Right lobe of liver (tissue), 6 donors: ENCODE results near the gene TATDN2. TPM values are rescaled to one million over a fixed set of nuclear protein-coding genes. Genes with fewer than 3 reads are reported as not detected.

Experiments used
- ATAC-seq, 4 donors: fragments of 200-7000 bp; cut with Tn5 transposase; one replicate each; pipeline ENCODE4 v1.9.1; 2020; ENCODE audit warnings: mild to moderate bottlenecking in 4 of 4, moderate library complexity in 4 of 4
- DNase-seq, 3 donors: peaks; one replicate each; pipeline ENCODE4 v3.0.0-alpha.2; 2020
- H3K27ac ChIP-seq, 3 donors: fragments of 200-600 bp; one replicate each; pipeline ENCODE4 v1.8.0; 2022
- H3K27me3 ChIP-seq, 2 donors: fragments of 200-600 bp; one replicate each; pipeline ENCODE4 v1.8.0; 2022
- H3K36me3 ChIP-seq, 4 donors: fragments of 200-600 bp; sonication (generic) in 1 of 4; one replicate each; pipeline versions ENCODE4 v1.5.1 to v1.8.0; 2017 to 2022; ENCODE audit warnings: control low read depth in 1 of 4
- H3K4me1 ChIP-seq, 4 donors: fragments of 200-600 bp; sonication (generic) in 1 of 4; one replicate each; pipeline versions ENCODE4 v1.5.1 to v1.8.0; 2017 to 2022; ENCODE audit warnings: control low read depth in 1 of 4
- H3K4me3 ChIP-seq, 3 donors: fragments of 200-600 bp; one replicate each; pipeline ENCODE4 v1.8.0; 2022
- H3K9me3 ChIP-seq, 4 donors: fragments of 200-600 bp; sonication (generic) in 1 of 4; one replicate each; pipeline versions ENCODE4 v1.5.1 to v1.8.0; 2017 to 2022; ENCODE audit warnings: control low read depth in 1 of 4
- CTCF ChIP-seq, 4 donors: fragments of 200-600 bp in 3 of 4; fragments of 450-650 bp in 1 of 4; IDR thresholded peaks; one replicate each; pipeline versions ENCODE4 v1.5.1 to v1.8.0; 2016 to 2022; ENCODE audit warnings: antibody characterized with exemption in 4 of 4, mild to moderate bottlenecking in 2 of 4
- POLR2A ChIP-seq: fragments of 450-650 bp; IDR thresholded peaks from one replicate; pipeline ENCODE4 v1.6.1; 2017; ENCODE audit warnings: antibody characterized with exemption, mild to moderate bottlenecking
- WGBS: methylation state at CpG from one replicate; pipeline ENCODE4 v1.1.6; 2018; ENCODE audit warnings: low coverage, low lambda C conversion rate; ENCODE audit not compliant: insufficient coverage; ENCODE audit errors: missing lambda C conversion rate; 5-methylcytosine and 5-hydroxymethylcytosine counted together
- intact Hi-C, 2 donors: fragments of 100-400 bp; cut with DNase I; formaldehyde crosslinking; loops; one replicate each; pipeline versions ENCODE4 v1.11.2 to v1.14.1; 2022
- total RNA-seq, 6 experiments: library from RNA; depleted of rRNA in 2 of 6; stranded (reverse); fragments of >200 nt in 2 of 6; fragmentation: NEBNext Ultra II Directional in 3 of 6; extraction: Animal tissue kit (Norgen Biotek cat#: 25700) in 3 of 6; gene quantifications; one replicate each; pipeline versions ENCODE4 v1.1.0 to v1.2.4, GENCODE V29; 2016 to 2023
- donor health status: DM: no; HTN: yes; CAD: no.
- donor health status: DM: no; HTN: no; CAD: no.
- donor health status: DM: no; HTN: no; CAD: no.
- donor health status: DM: no; HTN: yes; CAD: no.
- donor health status: DM: no; HTN: yes; CAD: no.

The TATDN2 gene
- total RNA-seq, 6 experiments from 2014 or later: 7.2 to 13.4 (median 10.1) TPM

GRCh38 chr3:10288575-10288960 is 40.3 kb downstream of the TATDN2 start:
- WGBS: 91% methylated on average over 6 of the region's 11 CpGs
- Histone ChIP-seq H3K4me1 (no peaks in the 10 kb centered on the region), H3K36me3 (peaks cover 0 to 13% (median 0%) of the 10 kb centered on the region in 4 donors), H3K9me3 (no peaks in the 10 kb centered on the region), H3K27ac (no peak overlapping the region), H3K4me3 (no peak overlapping the region), H3K27me3 (no peaks in the 10 kb centered on the region)
- intact Hi-C loops: no loop called here
- TF ChIP-seq POLR2A (no peak), CTCF (IDR thresholded peaks at IDR 0.05) (no peak)
- DNase-seq (no peak), ATAC-seq (no peak)

GRCh38 chr3:10289077-10289476 is 40.8 kb downstream of the TATDN2 start:
- intact Hi-C loops: no loop called here
- no peaks in the 10 kb centered on the region for H3K27me3 ChIP-seq
- H3K9me3 ChIP-seq: no peaks in the 10 kb centered on the region
- H3K27ac ChIP-seq: no peak overlapping the region
- no peak for ATAC-seq
- no peaks in the 10 kb centered on the region for H3K4me1 ChIP-seq
- H3K36me3 ChIP-seq: peaks cover 0 to 11% (median 0%) of the 10 kb centered on the region in 4 donors
- 89% methylated on average over 8 of the region's 9 CpGs for WGBS
- DNase-seq: no peak
- H3K4me3 ChIP-seq: no peak overlapping the region
- no peak for TF ChIP-seq CTCF (IDR thresholded peaks at IDR 0.05)
- no peak for TF ChIP-seq POLR2A

GRCh38 chr3:10289787-10290355 is 41.6 kb downstream of the TATDN2 start:
- Histone ChIP-seq H3K27ac (no peak overlapping the region), H3K9me3 (no peaks in the 10 kb centered on the region), H3K27me3 (no peaks in the 10 kb centered on the region), H3K36me3 (peaks cover 0 to 11% (median 0%) of the 10 kb centered on the region in 4 donors), H3K4me3 (no peak overlapping the region), H3K4me1 (no peaks in the 10 kb centered on the region)
- ATAC-seq (no peak), DNase-seq (no peak)
- WGBS: 87% methylated on average over 4 of the region's 9 CpGs
- intact Hi-C loops: no loop called here
- TF ChIP-seq CTCF (IDR thresholded peaks at IDR 0.05) (no peak), POLR2A (no peak)

- TF ChIP-seq CTCF (IDR thresholded peaks at IDR 0.05) (no peak), POLR2A (no peak)
- Histone ChIP-seq H3K9me3 (no peaks in the 10 kb centered on the region), H3K4me1 (no peaks in the 10 kb centered on the region), H3K27ac (no peak overlapping the region), H3K4me3 (no peak overlapping the region), H3K27me3 (no peaks in the 10 kb centered on the region), H3K36me3 (peaks cover 0 to 11% (median 0%) of the 10 kb centered on the region in 4 donors)
- DNase-seq (no peak), ATAC-seq (no peak)
- 87% methylated on average over 11 of the region's 18 CpGs for WGBS
- intact Hi-C loops: no loop called here
These were observed 42.4 kb downstream of the TATDN2 start for GRCh38 chr3:10290481-10291176.
